ENCODE measurements around the gene TRPM2.

DNA sequence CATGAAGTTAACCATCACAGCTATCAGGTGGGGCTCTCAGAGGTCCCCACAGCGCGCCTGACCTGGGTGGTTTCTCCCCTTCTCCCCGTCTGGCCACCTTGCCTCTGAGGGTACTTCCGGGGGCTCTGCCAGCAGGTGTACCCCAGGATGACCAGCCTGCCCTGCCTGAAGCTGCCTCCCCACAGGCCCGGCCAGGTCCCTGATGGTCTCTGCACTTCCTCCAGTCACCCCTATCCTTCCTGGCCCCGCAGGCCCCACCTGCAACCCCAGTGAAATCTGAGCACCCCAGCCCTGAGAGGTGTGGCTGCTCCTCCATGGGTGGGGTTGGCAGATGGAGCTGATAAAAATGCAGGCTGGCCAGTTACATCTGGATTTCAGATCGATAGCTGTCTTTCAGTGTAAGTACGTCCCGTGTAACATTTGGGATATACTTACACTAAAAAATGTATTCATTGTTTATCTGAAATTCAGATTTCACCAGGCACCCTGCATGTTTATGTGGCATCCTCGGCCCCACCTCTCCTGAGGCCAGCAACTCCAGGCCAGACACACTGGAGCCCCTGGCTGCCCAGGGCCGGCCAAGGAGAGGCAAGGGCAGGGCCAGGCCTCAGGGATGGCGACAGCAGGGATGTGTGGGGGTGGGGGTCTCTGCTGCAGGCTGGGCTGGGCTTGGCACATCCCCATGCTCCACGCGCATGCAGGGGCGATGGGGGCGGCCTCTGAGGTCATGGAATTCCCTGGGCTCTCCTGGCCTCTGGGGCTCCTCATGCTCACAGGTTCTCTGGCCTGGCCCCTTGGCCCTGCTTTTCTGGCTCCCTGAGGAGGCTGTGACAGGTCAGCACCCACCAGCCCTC, 127.0 kb downstream of the TRPM2 start:
- TF ChIP-seq, protein P1, sequence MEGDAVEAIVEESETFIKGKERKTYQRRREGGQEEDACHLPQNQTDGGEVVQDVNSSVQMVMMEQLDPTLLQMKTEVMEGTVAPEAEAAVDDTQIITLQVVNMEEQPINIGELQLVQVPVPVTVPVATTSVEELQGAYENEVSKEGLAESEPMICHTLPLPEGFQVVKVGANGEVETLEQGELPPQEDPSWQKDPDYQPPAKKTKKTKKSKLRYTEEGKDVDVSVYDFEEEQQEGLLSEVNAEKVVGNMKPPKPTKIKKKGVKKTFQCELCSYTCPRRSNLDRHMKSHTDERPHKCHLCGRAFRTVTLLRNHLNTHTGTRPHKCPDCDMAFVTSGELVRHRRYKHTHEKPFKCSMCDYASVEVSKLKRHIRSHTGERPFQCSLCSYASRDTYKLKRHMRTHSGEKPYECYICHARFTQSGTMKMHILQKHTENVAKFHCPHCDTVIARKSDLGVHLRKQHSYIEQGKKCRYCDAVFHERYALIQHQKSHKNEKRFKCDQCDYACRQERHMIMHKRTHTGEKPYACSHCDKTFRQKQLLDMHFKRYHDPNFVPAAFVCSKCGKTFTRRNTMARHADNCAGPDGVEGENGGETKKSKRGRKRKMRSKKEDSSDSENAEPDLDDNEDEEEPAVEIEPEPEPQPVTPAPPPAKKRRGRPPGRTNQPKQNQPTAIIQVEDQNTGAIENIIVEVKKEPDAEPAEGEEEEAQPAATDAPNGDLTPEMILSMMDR (IDR thresholded peaks at IDR 0.05) = no peak
- no peak for TF ChIP-seq POLR2A (IDR thresholded peaks at IDR 0.05)

All from Peyer's patch (tissue), 4 donors.